Measurements from ENCODE around the gene CHST9. TPM values are rescaled to one million over a fixed set of nuclear protein-coding genes. Genes with fewer than 3 reads are reported as not detected.

Gene CHST9
- total RNA-seq, 2 experiments from 2014 or later, result not detected

DNA sequence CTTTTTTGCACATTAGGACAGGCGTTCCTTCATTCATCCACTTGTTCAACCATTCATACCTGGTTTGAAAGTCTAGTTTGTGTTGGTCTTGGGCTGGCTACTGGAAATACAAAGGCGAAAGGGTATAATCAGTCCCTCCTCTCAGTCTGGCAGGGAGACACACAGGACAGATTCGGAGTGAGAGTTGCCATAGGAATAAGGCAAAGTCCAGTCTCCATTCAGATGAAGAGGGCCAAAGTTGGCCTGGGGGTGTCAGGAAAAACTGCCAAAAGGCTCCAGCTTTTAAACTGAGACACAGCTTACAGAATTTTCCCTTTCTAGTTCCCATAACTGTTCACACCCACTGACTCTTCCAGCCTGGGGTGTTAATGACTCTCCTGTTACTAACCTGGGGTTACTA, 223.3 kb downstream of the CHST9 start:
- no peaks in the 10 kb centered on the region for H3K27me3 ChIP-seq (ENCODE audit: control insufficient read depth in 1 of 2, insufficient read depth in 2 of 2, low read length in 2 of 2)
- TF ChIP-seq, protein P1, sequence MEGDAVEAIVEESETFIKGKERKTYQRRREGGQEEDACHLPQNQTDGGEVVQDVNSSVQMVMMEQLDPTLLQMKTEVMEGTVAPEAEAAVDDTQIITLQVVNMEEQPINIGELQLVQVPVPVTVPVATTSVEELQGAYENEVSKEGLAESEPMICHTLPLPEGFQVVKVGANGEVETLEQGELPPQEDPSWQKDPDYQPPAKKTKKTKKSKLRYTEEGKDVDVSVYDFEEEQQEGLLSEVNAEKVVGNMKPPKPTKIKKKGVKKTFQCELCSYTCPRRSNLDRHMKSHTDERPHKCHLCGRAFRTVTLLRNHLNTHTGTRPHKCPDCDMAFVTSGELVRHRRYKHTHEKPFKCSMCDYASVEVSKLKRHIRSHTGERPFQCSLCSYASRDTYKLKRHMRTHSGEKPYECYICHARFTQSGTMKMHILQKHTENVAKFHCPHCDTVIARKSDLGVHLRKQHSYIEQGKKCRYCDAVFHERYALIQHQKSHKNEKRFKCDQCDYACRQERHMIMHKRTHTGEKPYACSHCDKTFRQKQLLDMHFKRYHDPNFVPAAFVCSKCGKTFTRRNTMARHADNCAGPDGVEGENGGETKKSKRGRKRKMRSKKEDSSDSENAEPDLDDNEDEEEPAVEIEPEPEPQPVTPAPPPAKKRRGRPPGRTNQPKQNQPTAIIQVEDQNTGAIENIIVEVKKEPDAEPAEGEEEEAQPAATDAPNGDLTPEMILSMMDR (IDR thresholded peaks at IDR 0.05), result no peak
- Mint-ChIP-seq H3K36me3 (ENCODE audit: low read depth) (no peaks in the 10 kb centered on the region), H3K9me3 (peaks cover 6% of the 10 kb centered on the region), H3K27ac (no peak overlapping the region), H3K27me3 (no peaks in the 10 kb centered on the region), H3K4me1 (ENCODE audit: low read depth) (no peaks in the 10 kb centered on the region), H3K4me3 (no peak overlapping the region)
- ATAC-seq (ENCODE audit: poor library complexity) (no peak), DNase-seq (no peak)
- POLR2A ChIA-PET, result no interaction called here
- no peaks in the 10 kb centered on the region for H3K4me1 ChIP-seq (ENCODE audit: insufficient read depth, low read length)
- intact Hi-C loops (cut with DNase I, micrococcal nuclease), result no loop called here
- no peaks in the 10 kb centered on the region for H3K36me3 ChIP-seq (ENCODE audit: insufficient read depth, low read length)
- H3K9me3 ChIP-seq (ENCODE audit: control insufficient read depth in 1 of 2, insufficient read depth in 1 of 2, low read length in 2 of 2), result no peaks in the 10 kb centered on the region
- no peak overlapping the region for H3K27ac ChIP-seq (ENCODE audit: low read depth in 1 of 2, low read length in 2 of 2)
- CTCF ChIA-PET, result no interaction called here
- H3K4me3 ChIP-seq (ENCODE audit: low read length), result no peak overlapping the region

DNA sequence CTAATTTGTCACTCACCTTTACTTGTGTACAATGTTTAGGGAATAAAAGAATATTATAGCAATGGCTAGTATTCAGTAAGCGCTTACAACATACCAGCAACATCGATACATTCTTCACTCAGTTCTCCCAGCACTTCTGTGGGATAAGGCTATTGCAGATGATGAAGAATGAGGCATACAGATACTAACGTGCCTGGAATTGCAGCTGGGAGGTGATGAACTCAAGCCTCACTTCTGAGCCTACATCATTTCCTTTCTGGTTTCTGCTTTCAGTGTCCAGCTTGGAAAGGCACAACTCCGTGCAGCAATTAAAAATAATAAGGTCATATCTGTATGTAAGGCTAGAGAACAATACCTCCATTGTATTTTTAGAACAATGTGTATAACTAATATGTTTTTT, 224.2 kb downstream of the CHST9 start:
- Mint-ChIP-seq H3K27ac (no peak overlapping the region), H3K4me3 (no peak overlapping the region), H3K9me3 (peaks cover 6% of the 10 kb centered on the region), H3K36me3 (ENCODE audit: low read depth) (no peaks in the 10 kb centered on the region), H3K4me1 (ENCODE audit: low read depth) (no peaks in the 10 kb centered on the region), H3K27me3 (no peaks in the 10 kb centered on the region)
- TF ChIP-seq, protein P1 (IDR thresholded peaks at IDR 0.05), result no peak
- Histone ChIP-seq H3K36me3 (ENCODE audit: insufficient read depth, low read length) (no peaks in the 10 kb centered on the region), H3K27ac (ENCODE audit: low read depth in 1 of 2, low read length in 2 of 2) (no peak overlapping the region), H3K27me3 (ENCODE audit: control insufficient read depth in 1 of 2, insufficient read depth in 2 of 2, low read length in 2 of 2) (no peaks in the 10 kb centered on the region), H3K4me3 (ENCODE audit: low read length) (no peak overlapping the region), H3K4me1 (ENCODE audit: insufficient read depth, low read length) (no peaks in the 10 kb centered on the region), H3K9me3 (ENCODE audit: control insufficient read depth in 1 of 2, insufficient read depth in 1 of 2, low read length in 2 of 2) (no peaks in the 10 kb centered on the region)
- no peak for DNase-seq
- POLR2A ChIA-PET, result no interaction called here
- intact Hi-C loops (cut with DNase I, micrococcal nuclease), result no loop called here
- CTCF ChIA-PET, result no interaction called here
- ATAC-seq (ENCODE audit: poor library complexity), result no peak

DNA sequence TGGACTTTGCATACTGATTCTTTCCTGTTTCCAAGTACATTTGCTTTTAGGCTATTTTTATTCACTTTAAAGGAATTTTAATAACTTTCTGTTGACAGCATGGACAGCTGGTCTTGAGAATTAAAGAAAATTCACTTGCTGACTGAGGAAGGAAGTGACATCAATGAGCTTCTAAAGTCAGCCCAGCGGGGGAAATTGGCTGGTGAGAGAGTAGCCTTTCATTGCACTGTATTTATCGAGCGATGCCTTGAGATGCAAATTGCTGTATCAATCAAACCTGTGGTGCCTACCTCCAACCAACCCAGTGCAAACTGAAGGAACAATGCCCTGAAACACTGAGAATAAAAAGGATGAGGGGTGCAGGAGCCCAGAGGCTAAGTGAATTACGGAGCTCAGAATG, 228.2 kb downstream of the CHST9 start:
- ChIA-PET CTCF (no interaction called here), POLR2A (no interaction called here)
- no peak for DNase-seq
- TF ChIP-seq, protein P1 (IDR thresholded peaks at IDR 0.05), result no peak
- H3K4me3 ChIP-seq (ENCODE audit: low read length), result no peak overlapping the region
- H3K27me3 ChIP-seq (ENCODE audit: control insufficient read depth in 1 of 2, insufficient read depth in 2 of 2, low read length in 2 of 2), result no peaks in the 10 kb centered on the region
- Mint-ChIP-seq H3K27me3 (no peaks in the 10 kb centered on the region), H3K4me3 (no peak overlapping the region), H3K4me1 (ENCODE audit: low read depth) (no peaks in the 10 kb centered on the region), H3K36me3 (ENCODE audit: low read depth) (no peaks in the 10 kb centered on the region), H3K9me3 (peaks cover 8% of the 10 kb centered on the region), H3K27ac (no peak overlapping the region)
- no peaks in the 10 kb centered on the region for H3K36me3 ChIP-seq (ENCODE audit: insufficient read depth, low read length)
- no peak for ATAC-seq (ENCODE audit: poor library complexity)
- intact Hi-C loops (cut with DNase I, micrococcal nuclease), result no loop called here
- H3K4me1 ChIP-seq (ENCODE audit: insufficient read depth, low read length), result no peaks in the 10 kb centered on the region
- no peak overlapping the region for H3K27ac ChIP-seq (ENCODE audit: low read depth in 1 of 2, low read length in 2 of 2)
- H3K9me3 ChIP-seq (ENCODE audit: control insufficient read depth in 1 of 2, insufficient read depth in 1 of 2, low read length in 2 of 2), result no peaks in the 10 kb centered on the region

Measured in CD4-positive, alpha-beta T cell (primary cell).